Measurements from ENCODE around the gene ACTRT2.

Gene ACTRT2

DNA sequence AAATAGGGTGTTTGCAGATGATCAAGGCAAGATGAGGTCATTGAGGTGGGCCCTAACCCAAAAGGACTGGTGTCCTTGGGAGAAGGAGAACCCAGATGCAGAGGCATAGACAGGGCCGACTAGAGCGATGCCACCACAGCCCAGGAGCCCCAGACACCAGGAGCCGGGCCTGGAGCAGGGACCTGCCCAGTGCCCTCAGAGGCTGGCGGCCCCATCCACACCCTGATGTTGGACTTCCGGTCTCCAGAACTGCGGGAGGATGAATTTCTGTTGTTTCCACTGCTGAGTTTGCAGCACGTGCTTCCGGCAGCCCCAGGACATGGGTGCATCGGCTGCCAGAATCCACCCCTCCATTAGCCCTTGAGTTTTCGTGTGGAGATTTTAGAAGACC, 7.2 kb upstream of the ACTRT2 start:
- Histone ChIP-seq H3K4me3 (ENCODE audit: low read depth, low read length) (no peak overlapping the region), H3K36me3 (ENCODE audit: control insufficient read depth, insufficient read depth, low read length) (no peaks in the 10 kb centered on the region), H3K4me1 (ENCODE audit: control insufficient read depth, insufficient read depth, low read length) (peaks cover 14% of the 10 kb centered on the region), H3K9ac (ENCODE audit: low read length) (no peak overlapping the region), H3K27me3 (ENCODE audit: control insufficient read depth, insufficient read depth, low read length) (peaks cover 34% of the 10 kb centered on the region), H3K27ac (ENCODE audit: low read depth, low read length) (no peak overlapping the region), H3K9me3 (ENCODE audit: control insufficient read depth, insufficient read depth, low read depth, low read length) (peaks cover 22% of the 10 kb centered on the region)

DNA sequence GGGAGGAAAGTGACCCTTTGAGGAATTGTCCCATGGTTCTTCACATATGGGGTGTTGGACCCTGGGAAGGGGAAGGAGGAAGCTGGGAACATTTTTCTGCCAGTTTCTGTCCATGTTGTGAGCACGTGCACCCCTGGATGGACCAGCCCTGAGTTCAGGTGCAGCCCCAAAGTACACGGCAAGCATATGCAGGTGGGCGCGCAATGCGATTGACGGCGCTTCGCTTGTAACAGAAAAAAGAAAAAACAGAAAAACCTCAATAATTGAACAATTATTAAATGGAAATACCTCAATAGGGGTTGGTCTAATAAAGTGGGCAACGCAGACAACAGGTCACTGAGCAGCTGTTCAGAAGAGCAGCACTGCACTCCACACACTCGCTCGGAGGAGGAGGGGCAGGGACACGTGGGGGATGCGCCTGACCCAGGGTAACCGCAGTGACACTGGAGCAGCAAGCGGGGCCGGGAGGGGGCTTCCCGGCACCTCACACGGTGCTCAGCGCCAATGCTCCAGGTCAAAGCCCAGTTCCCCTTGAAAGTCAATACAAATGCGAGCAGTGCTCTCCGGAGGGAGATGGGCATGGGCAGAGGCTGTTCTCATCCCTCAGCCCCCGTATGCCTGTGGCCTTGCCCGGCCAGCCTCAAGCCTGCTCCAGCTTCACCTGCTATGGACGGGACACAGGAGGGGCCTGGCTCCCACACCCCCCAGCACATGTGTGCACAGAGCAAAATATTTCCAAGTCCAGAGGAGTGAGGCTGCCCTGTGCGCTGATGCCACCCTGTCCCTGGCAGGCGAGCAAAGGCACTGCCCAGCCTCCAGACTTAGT, 6.6 kb upstream of the ACTRT2 start:
- no peak overlapping the region for H3K27ac ChIP-seq (ENCODE audit: low read depth, low read length)
- H3K27me3 ChIP-seq (ENCODE audit: control insufficient read depth, insufficient read depth, low read length): peaks cover 34% of the 10 kb centered on the region
- peaks cover 14% of the 10 kb centered on the region for H3K4me1 ChIP-seq (ENCODE audit: control insufficient read depth, insufficient read depth, low read length)
- no peaks in the 10 kb centered on the region for H3K36me3 ChIP-seq (ENCODE audit: control insufficient read depth, insufficient read depth, low read length)
- no peak overlapping the region for H3K4me3 ChIP-seq (ENCODE audit: low read depth, low read length)
- no peak overlapping the region for H3K9ac ChIP-seq (ENCODE audit: low read length)
- peaks cover 16% of the 10 kb centered on the region for H3K9me3 ChIP-seq (ENCODE audit: control insufficient read depth, insufficient read depth, low read depth, low read length)

DNA sequence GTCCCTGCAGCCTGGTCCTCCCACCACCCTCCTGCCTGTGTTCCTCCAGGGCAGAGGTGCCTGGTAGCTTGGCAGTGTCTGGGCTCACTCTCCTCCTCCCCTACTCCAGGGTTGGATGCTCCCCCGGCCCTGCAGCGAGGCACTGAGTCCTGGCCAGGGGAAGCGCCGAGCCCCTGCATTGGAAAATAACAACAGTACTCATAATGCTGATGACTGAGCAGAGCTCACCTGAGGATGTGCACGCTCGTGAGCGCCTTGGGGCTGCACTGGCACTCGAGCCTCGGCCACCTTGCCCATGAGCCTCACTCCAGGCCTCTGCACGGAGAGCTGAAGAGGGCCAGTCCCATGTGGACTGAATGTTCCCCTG, 6.0 kb upstream of the ACTRT2 start:
- no peak overlapping the region for H3K4me3 ChIP-seq (ENCODE audit: low read depth, low read length)
- H3K27me3 ChIP-seq (ENCODE audit: control insufficient read depth, insufficient read depth, low read length): peaks cover 34% of the 10 kb centered on the region
- no peak overlapping the region for H3K9ac ChIP-seq (ENCODE audit: low read length)
- H3K4me1 ChIP-seq (ENCODE audit: control insufficient read depth, insufficient read depth, low read length): peaks cover 14% of the 10 kb centered on the region
- no peak overlapping the region for H3K27ac ChIP-seq (ENCODE audit: low read depth, low read length)
- no peaks in the 10 kb centered on the region for H3K36me3 ChIP-seq (ENCODE audit: control insufficient read depth, insufficient read depth, low read length)
- H3K9me3 ChIP-seq (ENCODE audit: control insufficient read depth, insufficient read depth, low read depth, low read length): peaks cover 13% of the 10 kb centered on the region

DNA sequence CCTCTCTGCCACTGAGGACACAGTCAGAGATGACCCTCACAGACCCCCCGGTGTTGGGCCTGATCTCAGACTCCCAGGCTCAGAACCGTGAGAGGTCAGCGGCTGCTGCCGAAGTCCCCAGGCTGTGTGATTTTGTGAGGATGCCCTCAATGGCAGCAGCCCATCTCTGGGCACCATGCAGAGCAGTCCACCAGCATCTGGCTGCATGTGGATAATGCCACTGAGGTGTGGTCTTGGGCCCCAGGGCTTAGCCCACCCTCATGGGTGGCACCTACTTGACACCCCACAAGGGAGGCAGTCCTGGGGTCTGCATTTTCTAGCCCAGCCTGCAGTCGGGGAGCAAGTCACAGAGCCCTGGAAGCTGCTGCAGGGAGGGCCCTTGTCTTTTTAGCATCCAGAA, 5.5 kb upstream of the ACTRT2 start:
- H3K9me3 ChIP-seq (ENCODE audit: control insufficient read depth, insufficient read depth, low read depth, low read length): peaks cover 13% of the 10 kb centered on the region
- no peaks in the 10 kb centered on the region for H3K36me3 ChIP-seq (ENCODE audit: control insufficient read depth, insufficient read depth, low read length)
- H3K27ac ChIP-seq (ENCODE audit: low read depth, low read length): no peak overlapping the region
- H3K9ac ChIP-seq (ENCODE audit: low read length): no peak overlapping the region
- peaks cover 15% of the 10 kb centered on the region for H3K4me1 ChIP-seq (ENCODE audit: control insufficient read depth, insufficient read depth, low read length)
- no peak overlapping the region for H3K4me3 ChIP-seq (ENCODE audit: low read depth, low read length)
- peaks cover 34% of the 10 kb centered on the region for H3K27me3 ChIP-seq (ENCODE audit: control insufficient read depth, insufficient read depth, low read length)

DNA sequence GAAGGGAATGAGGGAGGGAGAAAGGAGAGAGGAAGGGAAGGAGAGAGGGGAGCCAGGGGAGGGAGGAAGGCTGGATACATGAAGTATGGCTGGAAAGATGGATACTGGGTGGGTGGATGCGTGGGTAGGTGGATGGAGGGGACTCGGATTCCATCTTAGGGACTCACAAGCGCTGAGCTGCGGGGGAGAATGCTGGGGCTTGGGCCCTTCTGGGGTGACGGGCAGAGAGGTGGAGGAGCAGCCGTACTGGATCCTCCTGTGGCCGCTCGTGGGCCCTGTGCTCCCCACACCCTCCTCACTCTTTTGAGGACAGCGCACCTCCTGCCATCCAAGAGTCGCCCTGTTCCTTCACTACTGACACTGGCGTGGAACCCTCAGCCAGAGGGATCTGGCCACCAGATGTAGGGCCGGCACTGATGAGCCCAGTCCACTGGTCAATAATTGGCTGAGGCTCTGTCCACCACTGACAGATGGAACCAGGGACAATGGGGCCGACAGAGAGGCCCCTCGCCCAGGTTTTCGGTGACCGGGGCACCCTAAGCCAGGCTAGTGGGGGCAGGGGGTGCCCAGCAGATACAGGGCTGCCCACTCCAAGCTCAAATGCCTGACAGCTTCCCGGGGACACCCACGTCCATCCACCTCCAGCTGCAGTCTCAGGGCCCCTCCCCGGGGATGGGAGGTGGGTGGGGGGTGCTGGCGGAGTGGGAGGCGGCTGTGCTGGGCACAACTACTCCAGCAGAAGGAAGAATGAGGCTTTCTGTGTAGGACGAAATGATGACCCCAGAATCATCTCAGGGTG, 4.4 kb upstream of the ACTRT2 start:
- Histone ChIP-seq H3K27ac (ENCODE audit: low read depth, low read length) (no peak overlapping the region), H3K9me3 (ENCODE audit: control insufficient read depth, insufficient read depth, low read depth, low read length) (peaks cover 9% of the 10 kb centered on the region), H3K27me3 (ENCODE audit: control insufficient read depth, insufficient read depth, low read length) (peaks cover 34% of the 10 kb centered on the region), H3K4me1 (ENCODE audit: control insufficient read depth, insufficient read depth, low read length) (peaks cover 25% of the 10 kb centered on the region), H3K9ac (ENCODE audit: low read length) (no peak overlapping the region), H3K4me3 (ENCODE audit: low read depth, low read length) (no peak overlapping the region), H3K36me3 (ENCODE audit: control insufficient read depth, insufficient read depth, low read length) (no peaks in the 10 kb centered on the region)

DNA sequence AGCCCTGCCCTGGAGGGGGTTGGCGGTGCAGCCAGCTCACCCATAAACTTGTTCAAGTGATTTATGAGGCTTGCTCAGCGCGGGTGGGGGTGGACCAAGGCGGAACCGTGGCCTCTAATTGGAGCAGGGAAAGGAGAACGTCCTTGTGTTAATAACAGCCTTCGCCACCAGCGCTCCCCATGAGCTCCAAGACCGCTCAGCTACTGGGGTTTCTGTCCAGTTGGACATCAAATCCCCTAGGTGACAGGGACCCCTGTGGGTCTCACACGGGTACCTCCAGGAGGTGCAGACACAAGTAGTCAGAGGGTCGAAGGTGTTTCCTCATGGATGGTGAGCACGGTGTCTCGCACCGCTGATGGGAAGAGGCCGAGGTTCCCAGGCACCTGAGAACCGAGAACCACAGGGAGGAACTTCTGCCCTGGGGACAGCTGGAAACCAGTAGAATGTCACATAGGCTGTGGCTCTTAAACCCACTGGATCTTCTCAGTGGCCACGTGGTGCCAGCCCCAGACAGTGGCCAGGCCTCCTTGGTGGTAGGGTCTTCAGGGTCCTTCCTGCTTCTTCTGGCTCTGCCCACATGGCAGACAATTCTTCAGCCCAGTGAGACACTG, 3.7 kb upstream of the ACTRT2 start:
- Histone ChIP-seq H3K27ac (ENCODE audit: low read depth, low read length) (no peak overlapping the region), H3K27me3 (ENCODE audit: control insufficient read depth, insufficient read depth, low read length) (peaks cover 34% of the 10 kb centered on the region), H3K4me1 (ENCODE audit: control insufficient read depth, insufficient read depth, low read length) (peaks cover 25% of the 10 kb centered on the region), H3K4me3 (ENCODE audit: low read depth, low read length) (no peak overlapping the region), H3K36me3 (ENCODE audit: control insufficient read depth, insufficient read depth, low read length) (no peaks in the 10 kb centered on the region), H3K9ac (ENCODE audit: low read length) (no peak overlapping the region), H3K9me3 (ENCODE audit: control insufficient read depth, insufficient read depth, low read depth, low read length) (peaks cover 9% of the 10 kb centered on the region)

DNA sequence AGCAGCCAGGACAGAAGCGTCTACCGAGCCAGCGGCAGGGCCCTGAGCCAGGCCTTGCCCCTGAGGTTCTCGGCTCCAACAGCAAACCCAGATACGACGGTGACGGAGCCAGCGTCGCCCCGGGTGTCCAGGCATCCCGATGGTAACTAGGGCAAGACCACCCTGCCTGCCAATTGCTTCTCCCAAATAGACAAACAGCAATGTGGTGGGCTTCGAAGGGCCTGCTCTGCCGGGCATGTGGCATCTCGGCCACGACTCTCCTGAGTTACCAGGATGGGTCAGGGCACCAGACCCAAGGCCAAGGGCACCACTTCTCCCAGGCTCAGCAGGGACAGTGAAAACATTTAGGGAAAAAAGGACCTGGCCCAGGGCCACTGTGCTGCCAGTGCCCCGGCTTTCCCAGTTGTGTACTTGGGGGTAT, 3.2 kb upstream of the ACTRT2 start:
- Histone ChIP-seq H3K4me1 (ENCODE audit: control insufficient read depth, insufficient read depth, low read length) (peaks cover 20% of the 10 kb centered on the region), H3K27ac (ENCODE audit: low read depth, low read length) (no peak overlapping the region), H3K9me3 (ENCODE audit: control insufficient read depth, insufficient read depth, low read depth, low read length) (peaks cover 9% of the 10 kb centered on the region), H3K9ac (ENCODE audit: low read length) (no peak overlapping the region), H3K4me3 (ENCODE audit: low read depth, low read length) (no peak overlapping the region), H3K36me3 (ENCODE audit: control insufficient read depth, insufficient read depth, low read length) (no peaks in the 10 kb centered on the region), H3K27me3 (ENCODE audit: control insufficient read depth, insufficient read depth, low read length) (peaks cover 31% of the 10 kb centered on the region)

DNA sequence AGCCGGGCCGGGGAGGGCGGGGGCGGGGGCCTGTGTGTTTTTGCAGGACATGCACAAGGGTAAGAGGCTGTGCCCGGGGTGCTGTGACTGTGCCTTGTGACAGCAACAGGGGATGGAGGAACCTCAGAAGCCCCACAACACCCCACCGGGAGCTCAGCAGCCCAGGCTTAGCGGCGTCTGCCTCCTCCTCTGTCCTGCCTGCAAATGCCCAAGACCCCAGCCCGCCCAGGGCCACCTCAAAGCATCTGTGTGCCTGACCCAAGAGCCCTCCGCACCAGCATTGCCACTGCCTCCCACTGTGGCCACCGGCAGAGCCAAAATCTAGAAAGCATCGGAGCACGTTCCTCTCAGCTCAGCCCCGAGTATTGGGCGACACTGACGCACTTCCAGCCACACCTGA, 2.7 kb upstream of the ACTRT2 start:
- no peak overlapping the region for H3K27ac ChIP-seq (ENCODE audit: low read depth, low read length)
- H3K4me1 ChIP-seq (ENCODE audit: control insufficient read depth, insufficient read depth, low read length): peaks cover 15% of the 10 kb centered on the region
- no peaks in the 10 kb centered on the region for H3K36me3 ChIP-seq (ENCODE audit: control insufficient read depth, insufficient read depth, low read length)
- H3K27me3 ChIP-seq (ENCODE audit: control insufficient read depth, insufficient read depth, low read length): peaks cover 27% of the 10 kb centered on the region
- H3K9me3 ChIP-seq (ENCODE audit: control insufficient read depth, insufficient read depth, low read depth, low read length): peaks cover 9% of the 10 kb centered on the region
- H3K9ac ChIP-seq (ENCODE audit: low read length): no peak overlapping the region
- H3K4me3 ChIP-seq (ENCODE audit: low read depth, low read length): no peak overlapping the region

DNA sequence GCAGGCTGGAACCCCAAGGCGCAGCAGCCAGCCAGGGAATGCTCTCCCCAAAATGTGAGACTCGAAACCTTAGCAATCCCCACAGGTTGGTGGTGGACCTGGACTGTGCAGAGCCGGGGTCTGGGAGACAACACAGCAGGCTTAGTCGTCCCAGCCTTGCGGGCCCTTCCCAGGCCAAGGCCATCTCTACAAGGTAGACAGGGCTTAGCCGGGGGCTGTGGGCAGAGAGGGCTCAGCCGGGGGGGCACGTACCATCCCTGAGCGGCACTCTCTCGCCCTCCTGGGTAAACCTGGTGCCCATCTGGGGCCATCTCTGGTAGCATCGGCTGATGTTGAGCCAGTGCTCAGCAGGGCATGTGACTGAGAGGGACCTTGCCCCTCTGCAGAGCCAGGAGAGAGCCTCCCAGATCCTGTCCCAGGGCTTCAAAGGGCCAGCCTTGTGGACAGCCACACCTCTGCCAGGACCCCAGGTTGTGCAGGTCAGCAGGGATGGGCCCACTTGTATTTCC, 2.2 kb upstream of the ACTRT2 start:
- peaks cover 9% of the 10 kb centered on the region for H3K9me3 ChIP-seq (ENCODE audit: control insufficient read depth, insufficient read depth, low read depth, low read length)
- H3K4me3 ChIP-seq (ENCODE audit: low read depth, low read length): no peak overlapping the region
- peaks cover 11% of the 10 kb centered on the region for H3K4me1 ChIP-seq (ENCODE audit: control insufficient read depth, insufficient read depth, low read length)
- H3K27ac ChIP-seq (ENCODE audit: low read depth, low read length): no peak overlapping the region
- no peak overlapping the region for H3K9ac ChIP-seq (ENCODE audit: low read length)
- H3K36me3 ChIP-seq (ENCODE audit: control insufficient read depth, insufficient read depth, low read length): no peaks in the 10 kb centered on the region
- H3K27me3 ChIP-seq (ENCODE audit: control insufficient read depth, insufficient read depth, low read length): peaks cover 22% of the 10 kb centered on the region

DNA sequence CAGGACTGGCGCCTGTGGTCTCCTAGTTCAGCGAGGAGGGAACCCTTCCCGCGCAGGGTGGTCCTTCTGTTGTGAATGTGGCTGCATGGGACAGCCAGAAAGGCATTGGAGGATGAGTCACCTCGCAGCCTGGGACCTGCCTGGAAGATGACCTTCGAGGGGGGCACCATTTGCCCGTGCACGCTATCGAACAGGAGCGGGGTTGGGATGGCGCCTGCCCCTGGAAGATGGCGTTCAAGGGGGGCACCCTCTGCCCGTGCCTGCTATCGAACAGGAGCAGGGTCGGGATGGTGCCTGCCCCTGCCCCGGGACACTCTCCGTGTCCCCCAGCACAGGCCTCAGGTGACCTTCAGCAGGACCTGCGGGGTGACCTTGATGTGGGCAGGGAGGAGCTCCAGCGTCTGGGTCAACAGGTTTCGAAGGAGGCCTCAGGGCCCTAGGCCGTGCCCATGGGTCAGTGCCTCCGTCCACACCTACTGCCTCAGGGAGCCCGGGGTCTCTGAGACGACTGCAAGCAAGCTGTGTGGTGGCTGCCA, 1.7 kb upstream of the ACTRT2 start:
- no peak overlapping the region for H3K4me3 ChIP-seq (ENCODE audit: low read depth, low read length)
- no peaks in the 10 kb centered on the region for H3K36me3 ChIP-seq (ENCODE audit: control insufficient read depth, insufficient read depth, low read length)
- H3K27me3 ChIP-seq (ENCODE audit: control insufficient read depth, insufficient read depth, low read length): peaks cover 22% of the 10 kb centered on the region
- no peak overlapping the region for H3K27ac ChIP-seq (ENCODE audit: low read depth, low read length)
- H3K4me1 ChIP-seq (ENCODE audit: control insufficient read depth, insufficient read depth, low read length): peaks cover 11% of the 10 kb centered on the region
- H3K9ac ChIP-seq (ENCODE audit: low read length): no peak overlapping the region
- peaks cover 9% of the 10 kb centered on the region for H3K9me3 ChIP-seq (ENCODE audit: control insufficient read depth, insufficient read depth, low read depth, low read length)
